ENCODE measurements around the gene HMCN2.
"Not testable (repeated sequence)": the region's sequence is repeated elsewhere in the genome, so short reads cannot be mapped to it uniquely, and the experiment has no call there.

Gene HMCN2

GRCh38 chr9:130333041-130333711 is 67.6 kb downstream of the HMCN2 start:
- DNase-seq: peak; percentile 23

- no peak for DNase-seq
Measured at GRCh38 chr9:130333712-130334062, 68.1 kb downstream of the HMCN2 start.

- DNase-seq: no peak
Measured at GRCh38 chr9:130334915-130335314, 69.4 kb downstream of the HMCN2 start.

DNA sequence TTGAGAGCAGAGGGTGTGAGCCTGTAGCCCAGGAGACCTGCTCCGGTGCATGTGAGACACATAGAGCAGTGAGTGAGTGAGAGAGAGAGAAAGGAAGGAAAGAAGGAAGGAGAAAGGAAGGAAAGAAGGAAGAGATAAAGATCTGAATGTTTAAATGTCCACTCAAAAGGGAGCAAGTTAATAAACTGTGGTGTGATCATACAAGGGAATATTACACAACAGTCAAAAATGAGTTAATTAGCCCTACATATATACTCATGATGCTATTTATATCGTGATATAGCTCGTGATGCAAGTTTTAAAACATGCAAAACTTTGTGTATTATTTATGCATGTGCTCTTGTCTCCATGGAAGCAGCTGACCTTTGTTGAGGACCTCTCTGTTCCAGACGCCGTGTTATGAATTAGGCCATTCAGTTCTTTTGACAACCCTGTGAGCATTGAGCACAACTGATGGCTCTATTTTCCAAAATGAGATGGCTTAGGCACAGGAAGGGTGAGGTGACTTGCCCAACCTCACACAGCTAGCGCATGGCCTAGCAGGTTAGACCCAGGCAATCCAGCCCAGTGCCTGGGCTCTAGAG is 70.6 kb downstream of the HMCN2 start:
- DNase-seq: no peak

DNA sequence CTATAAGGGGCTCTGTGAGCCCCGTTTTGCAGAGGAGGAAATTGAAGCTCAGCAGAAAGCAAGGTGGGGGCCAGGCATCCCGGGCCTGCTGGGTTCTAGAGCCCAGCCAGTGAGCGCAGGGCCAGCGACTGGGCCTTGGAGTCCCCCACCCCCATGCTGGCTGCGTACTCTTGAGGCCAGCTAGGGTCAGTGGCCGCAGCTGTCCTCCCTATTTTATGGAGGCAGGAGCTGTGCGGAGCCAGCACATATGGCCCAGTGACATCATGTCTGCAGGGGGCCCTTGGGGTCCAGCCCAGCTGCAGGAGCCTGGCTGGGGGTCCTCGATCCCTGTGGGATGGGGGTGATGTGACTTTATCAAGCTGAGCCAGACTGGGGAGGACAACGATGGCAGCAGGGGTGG is 71.3 kb downstream of the HMCN2 start:
- DNase-seq: no peak

GRCh38 chr9:130337318-130337717 is 71.8 kb downstream of the HMCN2 start:
- DNase-seq: no peak

DNA sequence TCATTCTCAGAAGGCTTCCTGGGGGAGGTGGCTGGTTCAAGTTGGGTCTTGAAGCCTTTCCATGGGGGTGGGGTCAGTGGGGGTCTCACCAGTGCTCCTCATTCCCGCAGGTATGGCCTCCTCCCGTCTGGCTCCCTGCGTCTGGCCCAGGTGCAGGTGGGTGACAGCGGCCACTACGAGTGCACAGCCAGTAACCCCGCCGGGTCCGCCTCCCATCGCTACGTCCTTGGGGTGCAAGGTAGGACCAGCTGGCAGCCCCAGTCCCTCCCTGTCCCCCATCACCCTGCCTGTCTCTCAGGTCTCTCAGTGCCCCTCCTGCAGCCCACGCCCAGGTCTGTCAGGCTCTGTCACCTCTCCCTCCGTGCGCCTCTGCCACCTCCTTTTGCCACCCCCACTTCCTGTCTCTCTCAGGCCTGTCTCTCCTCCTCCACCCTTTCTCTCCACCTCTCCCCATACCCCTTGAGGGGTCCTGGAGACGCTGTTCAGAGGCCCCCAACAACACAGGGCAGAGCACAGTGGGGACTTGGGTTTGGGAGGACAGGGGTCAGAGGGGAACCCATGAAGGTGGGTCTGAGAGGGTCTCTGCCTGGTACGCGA is 72.3 kb downstream of the HMCN2 start:
- DNase-seq: no peak

DNA sequence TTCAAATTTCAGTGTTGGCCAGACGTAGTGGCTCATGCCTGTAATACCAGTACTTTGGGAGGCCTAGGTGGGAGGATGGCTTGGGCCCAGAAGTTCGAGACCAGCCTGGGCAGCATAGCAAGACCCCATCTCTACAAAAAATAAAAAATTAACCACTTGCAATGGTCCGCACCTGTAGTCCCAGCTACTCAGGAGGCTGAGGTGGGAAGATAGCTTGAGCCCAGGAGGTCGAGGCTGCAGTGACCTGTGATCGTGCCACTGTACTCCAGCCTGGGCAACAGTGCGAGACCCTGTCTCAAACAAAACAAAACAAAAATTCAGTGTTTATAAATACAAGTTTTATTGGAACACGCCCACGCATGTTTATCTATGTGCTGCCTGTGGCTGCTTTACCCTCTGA is 73.3 kb downstream of the HMCN2 start:
- not testable (repeated sequence) for DNase-seq

- no peak for DNase-seq
Measured at GRCh38 chr9:130339306-130339705, 73.7 kb downstream of the HMCN2 start.

DNA sequence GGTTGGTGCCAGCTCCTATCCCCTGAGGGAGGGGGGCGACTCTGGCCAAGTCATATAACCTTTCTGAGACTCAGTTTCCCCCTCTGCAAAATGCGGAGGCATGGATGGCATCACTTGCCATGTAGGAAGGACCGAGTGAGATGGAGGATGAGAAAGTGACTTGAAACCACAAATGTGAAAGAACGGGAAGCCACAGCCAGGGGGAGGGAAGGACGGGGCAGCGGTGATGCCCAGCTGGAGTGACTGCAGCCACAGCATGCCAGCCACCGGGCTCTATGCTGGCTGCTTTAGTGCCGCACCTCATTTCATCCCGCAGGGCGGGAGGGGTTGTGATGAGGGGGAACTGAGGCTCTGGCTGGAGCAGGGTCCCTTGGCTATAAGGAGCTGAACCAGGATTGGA is 74.5 kb downstream of the HMCN2 start:
- DNase-seq: no peak

GRCh38 chr9:130340557-130340956 is 75.0 kb downstream of the HMCN2 start:
- not testable (repeated sequence) for DNase-seq

GRCh38 chr9:130341128-130341527 is 75.6 kb downstream of the HMCN2 start:
- DNase-seq: no peak

- no peak for DNase-seq
Measured at GRCh38 chr9:130341839-130342713, 76.5 kb downstream of the HMCN2 start.

GRCh38 chr9:130342714-130343085 is 77.1 kb downstream of the HMCN2 start:
- DNase-seq: no peak

DNA sequence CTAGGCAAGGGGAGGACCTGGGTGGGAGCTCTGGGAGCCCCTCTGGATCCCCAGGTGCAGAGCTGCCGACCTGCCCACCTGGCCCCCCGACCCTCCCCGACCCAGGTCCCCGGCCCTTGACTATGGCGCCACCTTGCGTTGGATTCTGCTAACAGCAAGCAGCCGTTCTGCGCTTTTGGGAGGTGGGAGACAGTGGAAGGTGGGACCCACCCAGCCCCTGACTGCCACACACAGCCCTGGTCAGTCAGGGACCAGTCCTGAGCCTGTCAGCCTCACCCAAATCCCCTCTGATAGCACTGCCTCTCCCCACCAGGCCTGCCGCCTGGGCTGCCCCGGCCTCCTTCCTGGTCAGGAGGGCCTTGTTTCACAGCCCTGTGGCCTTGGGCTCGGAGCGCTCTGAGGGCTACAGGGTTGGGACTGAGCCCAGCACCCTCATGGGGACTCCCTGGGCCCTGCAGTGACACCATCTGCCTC is 77.9 kb downstream of the HMCN2 start:
- DNase-seq: no peak

DNA sequence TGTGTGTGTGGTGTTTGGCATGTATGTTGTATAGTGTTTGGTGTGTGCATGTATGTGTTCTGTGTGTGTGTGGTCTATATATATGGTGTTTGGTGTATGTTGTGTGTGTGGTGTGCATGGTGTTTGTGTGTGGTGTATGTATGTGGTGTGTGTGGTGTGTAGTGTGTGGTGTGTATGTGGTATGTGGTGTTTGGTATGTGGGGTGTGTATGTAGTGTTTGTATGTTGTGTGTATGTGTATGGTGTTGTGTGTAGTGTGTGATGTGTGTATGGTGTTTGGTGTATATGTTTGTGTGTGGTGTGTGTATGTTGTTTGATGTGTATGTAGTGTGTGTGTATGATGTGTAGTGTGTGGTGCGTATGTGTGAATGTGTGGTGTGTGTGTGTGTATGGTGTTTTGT is 78.8 kb downstream of the HMCN2 start:
- DNase-seq: no peak

DNA sequence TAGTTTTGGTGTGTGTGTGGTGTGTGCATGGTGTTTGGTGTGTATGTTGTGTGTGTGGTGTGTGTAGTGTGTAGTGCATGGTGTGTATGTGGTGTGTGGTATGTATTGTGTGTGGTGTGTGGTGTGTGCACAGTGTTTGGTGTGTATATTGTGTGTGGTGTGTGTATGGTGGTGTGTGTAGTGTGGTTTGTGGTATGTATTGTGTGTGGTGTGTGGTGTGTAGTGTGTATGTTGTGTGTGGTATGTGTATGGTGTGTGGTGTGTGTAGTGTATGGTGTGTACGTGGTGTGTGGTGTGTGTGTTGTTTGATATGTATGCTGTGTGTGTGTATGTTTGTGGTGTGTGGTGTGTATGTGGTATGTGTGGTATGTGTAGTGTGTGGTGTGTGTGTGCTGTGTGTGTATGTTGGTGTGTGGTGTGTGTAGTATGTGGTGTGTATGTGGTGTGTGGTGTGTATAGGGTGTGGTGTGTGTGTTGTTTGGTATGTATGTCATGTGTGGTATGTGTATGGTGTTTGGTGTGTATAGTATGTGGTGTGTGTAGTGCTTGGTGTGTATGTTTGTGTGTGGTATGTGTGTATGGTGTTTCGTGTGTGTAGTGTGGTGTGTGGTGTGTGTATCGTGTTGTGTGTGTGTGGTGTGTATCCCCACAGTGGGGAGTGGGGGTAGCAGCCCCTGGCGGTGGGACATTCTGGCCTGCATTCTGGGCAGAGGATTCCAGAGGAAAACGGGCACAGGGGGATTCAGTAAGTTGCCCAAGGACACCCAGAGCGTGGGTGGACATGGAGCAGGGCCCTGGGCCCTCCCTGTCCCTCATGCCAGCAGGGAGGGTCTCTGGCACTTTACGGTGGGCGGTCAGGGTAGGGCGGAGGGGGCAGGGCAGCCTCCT is 79.7 kb downstream of the HMCN2 start:
- no peak for DNase-seq

- no peak for DNase-seq
Measured at GRCh38 chr9:130345897-130346385, 80.4 kb downstream of the HMCN2 start.

DNA sequence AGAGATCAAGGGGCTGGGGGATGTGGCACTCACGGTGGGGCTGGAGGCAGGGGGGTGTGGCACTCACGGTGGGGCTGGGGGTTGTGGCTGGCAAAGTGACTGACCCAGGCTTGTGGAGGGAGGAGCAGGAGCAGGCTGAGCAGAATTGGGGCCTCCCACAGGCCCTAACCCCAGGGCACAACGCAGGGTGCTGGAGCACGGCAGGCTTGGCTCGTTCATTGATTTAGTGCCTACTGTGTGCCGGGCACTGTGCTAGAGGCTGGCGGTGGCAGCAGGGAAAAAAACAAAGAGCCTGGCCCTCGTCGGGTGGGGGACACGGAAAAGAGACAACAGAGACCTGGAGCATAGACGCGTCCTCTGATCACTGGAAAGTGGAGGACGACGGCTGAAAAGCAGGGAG is 80.9 kb downstream of the HMCN2 start:
- DNase-seq: no peak

DNA sequence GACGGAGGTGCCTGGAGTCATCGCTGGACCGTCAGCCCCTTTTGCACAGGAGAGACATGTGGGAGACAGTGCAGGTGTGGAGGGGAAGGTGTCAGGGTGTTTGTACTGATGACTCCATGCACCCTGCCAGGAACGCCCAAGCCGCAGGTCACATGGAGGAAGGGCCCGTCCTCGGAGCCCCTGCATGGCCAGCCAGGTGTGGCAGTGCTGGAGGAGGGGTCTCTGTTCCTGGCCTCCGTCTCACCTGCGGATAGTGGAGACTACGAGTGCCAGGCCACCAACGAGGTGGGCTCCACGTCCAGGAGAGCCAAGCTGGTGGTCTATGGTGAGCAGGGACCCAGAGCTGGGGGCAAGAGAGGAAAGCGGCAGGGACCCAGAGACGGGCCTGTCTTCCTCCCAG is 81.5 kb downstream of the HMCN2 start:
- DNase-seq: no peak

- no peak for DNase-seq
Measured at GRCh38 chr9:130347931-130348330, 82.4 kb downstream of the HMCN2 start.

DNA sequence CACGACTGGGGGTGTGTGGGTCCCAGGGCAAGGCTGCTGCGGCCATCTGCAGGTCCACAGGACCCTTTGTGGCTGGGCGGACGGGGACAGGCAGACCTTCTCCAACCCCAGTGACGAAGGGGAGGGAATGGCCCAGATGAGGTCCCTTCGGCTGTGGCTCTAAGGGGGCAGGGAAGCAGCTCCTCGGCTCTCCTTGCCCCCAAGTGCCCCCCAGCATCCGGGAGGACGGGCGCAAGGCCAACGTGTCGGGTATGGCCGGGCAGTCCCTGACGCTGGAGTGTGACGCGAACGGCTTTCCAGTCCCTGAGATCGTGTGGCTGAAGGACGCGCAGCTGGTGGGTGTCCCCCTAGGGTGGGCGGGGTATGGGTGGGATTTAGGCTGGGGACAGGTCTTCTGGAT is 82.8 kb downstream of the HMCN2 start:
- no peak for DNase-seq

Data from DMS153 (cell line).